Fibroblast of villous mesenchyme (primary cell): ENCODE data around the gene ANKRD33. TPM values are rescaled to one million over a fixed set of nuclear protein-coding genes. Genes with fewer than 3 reads are reported as not detected.

Experiments
- DNase-seq: peaks from one replicate; pipeline ENCODE4 v3.0.0-alpha.2; 2010; ENCODE audit warnings: low read depth
- H3K4me3 ChIP-seq: 2 replicates; pipeline ENCODE4 v1.5.1; 2011; ENCODE audit warnings: low read depth, mild to moderate bottlenecking, low read length
- CTCF ChIP-seq: IDR thresholded peaks from 2 replicates; pipeline ENCODE4 v1.5.1; 2012; ENCODE audit warnings: low read depth, mild to moderate bottlenecking, low read length; ENCODE audit not compliant: insufficient read depth
- total RNA-seq: library from RNA; depleted of rRNA; stranded (reverse); fragments of >200 nt; gene quantifications from 2 replicates; pipeline ENCODE4 v1.2.3, GENCODE V29; 2012

The ANKRD33 gene
- total RNA-seq, 1 donor: not detected

GRCh38 chr12:51913071-51914033 is 25.4 kb downstream of the ANKRD33 start:
- TF ChIP-seq CTCF: no peak
- no peak for DNase-seq
- no peak overlapping the region for H3K4me3 ChIP-seq

DNA sequence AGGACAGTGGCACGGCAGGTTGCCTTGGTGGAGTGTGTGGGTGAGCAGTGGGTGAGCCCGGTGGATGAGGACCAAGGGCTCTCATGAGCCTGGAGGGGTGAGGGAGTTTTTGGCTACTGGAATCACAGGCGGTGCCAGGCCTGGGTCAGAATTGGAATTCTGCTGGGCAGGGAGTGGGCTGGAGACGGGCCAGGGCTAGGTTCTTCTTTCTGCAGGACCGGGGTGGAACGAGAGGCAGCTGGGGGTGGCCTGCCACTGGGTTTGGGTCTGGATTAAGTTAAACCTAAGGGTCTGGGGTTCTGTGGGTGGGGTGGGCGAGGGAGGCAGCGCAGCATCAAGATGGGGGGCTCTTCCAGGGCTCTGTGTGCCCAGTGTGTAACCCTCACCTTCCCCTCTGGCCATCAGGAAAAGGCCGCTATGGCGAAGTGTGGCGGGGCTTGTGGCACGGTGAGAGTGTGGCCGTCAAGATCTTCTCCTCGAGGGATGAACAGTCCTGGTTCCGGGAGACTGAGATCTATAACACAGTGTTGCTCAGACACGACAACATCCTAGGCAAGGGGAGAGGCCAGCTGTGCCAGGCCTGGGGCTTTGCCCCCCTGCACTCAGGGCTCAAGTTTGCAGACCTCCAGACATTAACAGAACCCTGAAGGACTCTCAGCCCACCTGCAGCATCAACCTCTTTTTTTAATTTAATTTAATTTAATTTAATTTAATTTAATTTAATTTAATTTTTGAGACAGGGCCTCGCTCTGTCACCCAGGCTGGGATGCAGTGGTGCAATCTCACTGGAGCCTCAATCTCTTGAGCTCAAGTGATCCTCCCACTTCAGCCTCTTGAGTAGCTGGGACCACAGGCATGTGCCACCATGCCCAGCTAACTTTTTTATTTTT is 26.4 kb downstream of the ANKRD33 start:
- TF ChIP-seq CTCF: no peak
- no peak for DNase-seq
- H3K4me3 ChIP-seq: no peak overlapping the region

DNA sequence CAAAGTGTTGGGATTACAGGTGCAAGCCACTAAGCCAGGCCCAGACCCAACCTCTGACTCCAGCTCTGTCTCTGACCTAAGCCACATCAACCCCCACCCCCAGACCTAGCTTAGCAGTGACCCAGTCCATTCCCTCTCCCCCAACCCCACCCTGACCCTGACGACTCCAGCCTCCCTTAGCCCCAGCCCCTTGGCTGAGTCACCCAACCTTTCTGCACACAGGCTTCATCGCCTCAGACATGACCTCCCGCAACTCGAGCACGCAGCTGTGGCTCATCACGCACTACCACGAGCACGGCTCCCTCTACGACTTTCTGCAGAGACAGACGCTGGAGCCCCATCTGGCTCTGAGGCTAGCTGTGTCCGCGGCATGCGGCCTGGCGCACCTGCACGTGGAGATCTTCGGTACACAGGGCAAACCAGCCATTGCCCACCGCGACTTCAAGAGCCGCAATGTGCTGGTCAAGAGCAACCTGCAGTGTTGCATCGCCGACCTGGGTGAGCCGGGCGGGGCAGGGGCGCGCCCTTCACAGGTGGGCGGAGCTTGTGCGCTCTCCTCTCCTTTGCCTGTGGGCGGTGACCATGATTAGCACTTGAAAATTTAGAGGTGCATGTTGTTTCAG is 27.2 kb downstream of the ANKRD33 start:
- no peak for TF ChIP-seq CTCF
- DNase-seq: no peak
- H3K4me3 ChIP-seq: no peak overlapping the region

GRCh38 chr12:51915951-51916350 is 28.0 kb downstream of the ANKRD33 start:
- no peak for DNase-seq
- H3K4me3 ChIP-seq: no peak overlapping the region
- no peak for TF ChIP-seq CTCF

DNA sequence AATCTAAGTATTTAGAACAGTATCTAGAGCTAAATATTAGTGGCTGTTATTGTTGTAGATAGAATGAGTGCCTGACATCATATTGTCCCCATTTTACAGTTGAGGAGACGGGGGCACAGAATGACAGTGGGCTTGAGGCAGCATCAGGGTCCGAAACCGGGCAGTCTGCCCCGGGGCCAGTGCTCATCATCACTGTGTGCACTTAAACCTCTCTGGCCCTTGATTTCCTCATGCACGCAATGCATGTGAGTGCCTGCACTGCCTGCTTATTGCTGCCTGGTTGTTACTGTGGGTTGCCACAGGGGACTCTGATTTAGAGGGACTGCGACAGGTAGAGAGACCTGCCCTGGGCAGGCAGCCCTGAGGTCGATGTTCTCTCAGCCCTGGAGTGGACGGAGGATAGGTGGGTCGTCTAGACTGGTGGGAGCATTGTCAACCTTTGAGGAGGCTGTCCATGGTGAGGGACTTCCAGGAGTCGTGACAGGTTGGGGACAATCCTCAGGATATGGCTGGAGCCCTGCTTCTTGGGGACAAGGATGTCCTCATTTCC is 29.2 kb downstream of the ANKRD33 start:
- no peak overlapping the region for H3K4me3 ChIP-seq
- TF ChIP-seq CTCF: no peak
- no peak for DNase-seq

DNA sequence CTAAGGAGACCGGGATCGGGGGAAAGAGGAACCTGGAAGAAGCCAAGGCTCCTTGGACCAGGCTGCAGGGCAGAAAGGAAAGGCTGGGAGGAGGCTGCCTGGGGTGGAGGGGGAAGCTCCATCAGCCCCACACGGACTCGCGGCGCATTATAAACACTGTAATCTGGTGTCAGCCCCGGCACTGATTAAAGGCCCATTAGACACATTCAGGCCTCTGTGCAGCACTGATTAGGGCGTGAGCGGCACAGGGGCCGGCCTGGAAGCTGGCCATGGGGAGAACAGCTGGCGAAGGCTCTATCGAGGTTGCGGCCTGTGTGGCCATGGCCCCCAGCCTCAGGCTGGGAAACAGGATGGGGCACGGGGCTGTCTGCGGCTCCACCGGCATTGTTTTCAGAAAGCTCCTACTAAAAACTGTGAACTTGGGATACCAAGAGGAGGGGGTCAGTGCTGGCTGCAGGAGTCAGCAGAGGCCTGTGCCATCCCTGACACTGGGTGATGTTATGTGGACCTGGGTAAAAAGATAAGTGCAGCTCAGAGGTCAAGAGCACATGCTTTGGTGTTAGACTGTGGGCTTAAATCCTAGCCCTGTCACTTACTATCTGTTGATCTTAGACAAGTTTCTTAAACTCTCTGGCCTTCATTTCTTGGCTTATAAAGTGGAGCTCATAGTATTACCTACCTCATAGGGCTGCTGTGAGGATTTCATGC is 30.0 kb downstream of the ANKRD33 start:
- DNase-seq: peak; percentile 59
- TF ChIP-seq CTCF: no peak
- no peak overlapping the region for H3K4me3 ChIP-seq
